ENCODE measurements around the gene NACA2. TPM values are rescaled to one million over a fixed set of nuclear protein-coding genes. Genes with fewer than 3 reads are reported as not detected.

Gene NACA2
- total and polyA plus RNA-seq, 2 of the 8 experiments (the other 6 are each of a cell fraction or from before 2014, with no cell fraction given) = not detected

- CTCF ChIA-PET (ENCODE audit: partially characterized antibody) = interaction anchor here (0.6 kb wide), 1 partner anchor 81 kb away, joined by 3 read pairs; no protein-coding TSS in a partner anchor
- H2AFZ ChIP-seq (ENCODE audit: low read length) = no peak overlapping the region
- no peak overlapping the region for H2BK12ac ChIP-seq (ENCODE audit: low read depth, low read length)
- H3K23ac ChIP-seq (ENCODE audit: insufficient read length) = no peak overlapping the region
- no peak overlapping the region for H4K8ac ChIP-seq (ENCODE audit: extremely low read depth, insufficient read depth, low read length)
- TF ChIP-seq POU5F1 (IDR thresholded peaks at IDR 0.05; ENCODE audit: low read depth, low read length) = no peak
- TF ChIP-seq EZH2 (IDR thresholded peaks at IDR 0.05; ENCODE audit: low read depth, low read length, severe bottlenecking) = no peak
- no peak for TF ChIP-seq CTBP2 (IDR thresholded peaks at IDR 0.05; ENCODE audit: borderline replicate concordance, insufficient read depth, insufficient read length, low read length)
- no peak for TF ChIP-seq SIRT6 (IDR thresholded peaks at IDR 0.05; ENCODE audit: low read length)
- TF ChIP-seq CTCF (IDR thresholded peaks at IDR 0.05; ENCODE audit: control extremely low read depth in 1 of 3, insufficient read depth in 1 of 3, low read depth in 1 of 3, low read length in 3 of 3) = no peak
- no peak for TF ChIP-seq CBX5 (IDR thresholded peaks at IDR 0.05; ENCODE audit: low read depth, low read length)
- TF ChIP-seq MAFK (IDR thresholded peaks at IDR 0.05; ENCODE audit: low read depth, low read length) = no peak
- no peak for TF ChIP-seq SP4 (IDR thresholded peaks at IDR 0.05; ENCODE audit: low read length)
- no peak for TF ChIP-seq CHD2 (IDR thresholded peaks at IDR 0.05; ENCODE audit: low read length)
- TF ChIP-seq E2F6 (IDR thresholded peaks at IDR 0.05) = no peak
- no peak for TF ChIP-seq CHD1 (IDR thresholded peaks at IDR 0.05; ENCODE audit: low read depth, low read length)
- TF ChIP-seq RXRA (IDR thresholded peaks at IDR 0.05; ENCODE audit: insufficient read depth, low read depth, low read length) = no peak
- H3K23me2 ChIP-seq (ENCODE audit: low read depth, low read length) = no peaks in the 10 kb centered on the region
- H3K4ac ChIP-seq (replicated peaks; ENCODE audit: insufficient read length, low read depth, low read length) = no peak overlapping the region
- H3K79me1 ChIP-seq (ENCODE audit: low read depth, low read length) = no peaks in the 10 kb centered on the region
- no peaks in the 10 kb centered on the region for H3K4me1 ChIP-seq (replicated peaks in 1 of 4; ENCODE audit: control insufficient read depth in 3 of 4, insufficient read depth in 4 of 4, low read length in 3 of 4)
- H4K20me1 ChIP-seq (replicated peaks in 1 of 2; ENCODE audit: control insufficient read depth in 1 of 2, insufficient read depth in 2 of 2, low read length in 2 of 2) = no peaks in the 10 kb centered on the region
- POLR2A ChIA-PET (ENCODE audit: partially characterized antibody) = no interaction called here
- FAIRE-seq (no peak), DNase-seq (ENCODE audit: low read depth in 1 of 2, low spot score in 2 of 2) (no peak)
- no peak overlapping the region for H3K18ac ChIP-seq (ENCODE audit: extremely low read depth, low read length)
- H3K27me3 ChIP-seq (replicated peaks in 1 of 4; ENCODE audit: control insufficient read depth in 3 of 4, extremely low read depth in 1 of 4, insufficient read depth in 3 of 4, low read length in 3 of 4) = no peaks in the 10 kb centered on the region
- H2BK15ac ChIP-seq (ENCODE audit: low read length) = no peak overlapping the region
- no peak overlapping the region for H4K91ac ChIP-seq (replicated peaks; ENCODE audit: insufficient read length, low read length)
- H3K56ac ChIP-seq (replicated peaks; ENCODE audit: insufficient read length, low read depth, low read length) = no peak overlapping the region
- no peak overlapping the region for H4K5ac ChIP-seq (ENCODE audit: insufficient read length, low read depth, low read length)
- H2BK120ac ChIP-seq (replicated peaks; ENCODE audit: low read depth, low read length) = no peak overlapping the region
- no peak overlapping the region for H3K9ac ChIP-seq (replicated peaks in 1 of 4; ENCODE audit: extremely low read depth in 1 of 4, low read depth in 3 of 4, low read length in 3 of 4)
- H3K4me2 ChIP-seq (ENCODE audit: insufficient read depth in 1 of 2, low read depth in 2 of 2, low read length in 2 of 2) = no peak overlapping the region
- no peaks in the 10 kb centered on the region for H3K36me3 ChIP-seq (ENCODE audit: control insufficient read depth in 2 of 4, insufficient read depth in 4 of 4, low read length in 3 of 4)
- H3K9me3 ChIP-seq (ENCODE audit: insufficient read depth in 2 of 2, low read depth in 1 of 2, low read length in 1 of 2) = no peaks in the 10 kb centered on the region
- no peak overlapping the region for H2AK5ac ChIP-seq (ENCODE audit: low read depth, low read length)
- H2BK20ac ChIP-seq (ENCODE audit: low read length) = no peak overlapping the region
- no peaks in the 10 kb centered on the region for H3K79me2 ChIP-seq (ENCODE audit: control insufficient read depth in 1 of 2, insufficient read depth in 2 of 2, low read length in 2 of 2)
- no peak overlapping the region for H3K14ac ChIP-seq (ENCODE audit: insufficient read length)
- no peak overlapping the region for H3K27ac ChIP-seq (ENCODE audit: low read depth, low read length)
- no peak overlapping the region for H3K4me3 ChIP-seq (ENCODE audit: extremely low read depth in 1 of 4, insufficient read depth in 2 of 4, low read depth in 3 of 4, low read length in 4 of 4)
- H2BK5ac ChIP-seq (ENCODE audit: low read depth, low read length) = no peak overlapping the region
Measured at GRCh38 chr17:61547113-61547512, 43.9 kb downstream of the NACA2 start.
